ENCODE data around the gene PREB.

Gene PREB

DNA sequence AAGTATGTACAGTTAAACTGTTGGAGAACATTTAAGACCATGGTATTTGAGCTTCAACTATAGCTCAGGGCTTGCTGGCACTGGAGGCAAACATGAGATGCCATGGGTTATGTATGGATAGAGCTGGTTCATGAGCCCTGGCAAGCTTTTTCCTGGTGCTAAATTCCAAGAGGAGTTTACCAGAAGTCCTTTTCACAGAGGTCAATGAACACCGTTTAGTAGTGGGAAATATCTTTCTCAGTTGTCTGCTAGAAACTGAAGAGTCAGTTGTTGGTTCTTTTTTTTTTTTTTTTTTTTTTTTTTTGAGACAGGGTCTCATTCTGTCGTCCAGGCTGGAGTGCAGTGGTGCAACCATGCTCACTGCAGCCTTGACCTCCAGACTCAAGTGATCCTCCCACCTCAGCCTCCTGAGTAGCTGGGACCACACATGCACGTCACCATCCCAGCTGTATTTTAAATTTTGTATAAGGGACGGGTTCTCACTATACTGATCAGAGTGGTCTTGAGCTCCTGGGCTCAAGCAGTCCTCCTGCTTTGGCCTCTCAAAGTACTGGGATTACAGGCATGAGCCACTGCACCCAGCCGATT, 46.5 kb downstream of the PREB start:
- peak overlapping the region; percentile 55 for H3K9ac ChIP-seq (ENCODE audit: low read depth, low read length, poor library complexity, severe bottlenecking)
- no peak for TF ChIP-seq EZH2phosphoT487 (IDR thresholded peaks at IDR 0.05; ENCODE audit: borderline replicate concordance)
- TF ChIP-seq, protein P1, sequence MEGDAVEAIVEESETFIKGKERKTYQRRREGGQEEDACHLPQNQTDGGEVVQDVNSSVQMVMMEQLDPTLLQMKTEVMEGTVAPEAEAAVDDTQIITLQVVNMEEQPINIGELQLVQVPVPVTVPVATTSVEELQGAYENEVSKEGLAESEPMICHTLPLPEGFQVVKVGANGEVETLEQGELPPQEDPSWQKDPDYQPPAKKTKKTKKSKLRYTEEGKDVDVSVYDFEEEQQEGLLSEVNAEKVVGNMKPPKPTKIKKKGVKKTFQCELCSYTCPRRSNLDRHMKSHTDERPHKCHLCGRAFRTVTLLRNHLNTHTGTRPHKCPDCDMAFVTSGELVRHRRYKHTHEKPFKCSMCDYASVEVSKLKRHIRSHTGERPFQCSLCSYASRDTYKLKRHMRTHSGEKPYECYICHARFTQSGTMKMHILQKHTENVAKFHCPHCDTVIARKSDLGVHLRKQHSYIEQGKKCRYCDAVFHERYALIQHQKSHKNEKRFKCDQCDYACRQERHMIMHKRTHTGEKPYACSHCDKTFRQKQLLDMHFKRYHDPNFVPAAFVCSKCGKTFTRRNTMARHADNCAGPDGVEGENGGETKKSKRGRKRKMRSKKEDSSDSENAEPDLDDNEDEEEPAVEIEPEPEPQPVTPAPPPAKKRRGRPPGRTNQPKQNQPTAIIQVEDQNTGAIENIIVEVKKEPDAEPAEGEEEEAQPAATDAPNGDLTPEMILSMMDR (conservative IDR thresholded peaks at IDR 0.05; ENCODE audit: low read length) = no peak
- peaks cover 35% of the 10 kb centered on the region for H3K4me1 ChIP-seq (ENCODE audit: insufficient read depth, low read length, poor library complexity, severe bottlenecking)
- H3K4me3 ChIP-seq (ENCODE audit: low read length, poor library complexity, severe bottlenecking) = peak overlapping the region; percentile 78
- no peaks in the 10 kb centered on the region for H3K36me3 ChIP-seq (ENCODE audit: insufficient read depth, low read length)
- H2AFZ ChIP-seq (ENCODE audit: low read length) = no peak overlapping the region
- H3K4me2 ChIP-seq (ENCODE audit: low read depth, low read length, poor library complexity, severe bottlenecking) = peak overlapping the region; percentile 92
- H3F3A ChIP-seq (ENCODE audit: low read depth) = no peaks in the 10 kb centered on the region
- no peaks in the 10 kb centered on the region for H3K9me3 ChIP-seq (ENCODE audit: insufficient read depth, low read depth, low read length)
- H3K27me3 ChIP-seq (ENCODE audit: insufficient read depth, low read length, poor library complexity, severe bottlenecking) = no peaks in the 10 kb centered on the region
- H3K9me2 ChIP-seq (replicated peaks; ENCODE audit: low read depth, low read length) = no peaks in the 10 kb centered on the region
- H4K20me1 ChIP-seq (ENCODE audit: insufficient read depth, low read length, poor library complexity, severe bottlenecking) = no peaks in the 10 kb centered on the region
- H3K79me2 ChIP-seq (ENCODE audit: insufficient read depth, low read length) = peaks cover 13% of the 10 kb centered on the region; the same call in 1 of the 2 replicates

DNA sequence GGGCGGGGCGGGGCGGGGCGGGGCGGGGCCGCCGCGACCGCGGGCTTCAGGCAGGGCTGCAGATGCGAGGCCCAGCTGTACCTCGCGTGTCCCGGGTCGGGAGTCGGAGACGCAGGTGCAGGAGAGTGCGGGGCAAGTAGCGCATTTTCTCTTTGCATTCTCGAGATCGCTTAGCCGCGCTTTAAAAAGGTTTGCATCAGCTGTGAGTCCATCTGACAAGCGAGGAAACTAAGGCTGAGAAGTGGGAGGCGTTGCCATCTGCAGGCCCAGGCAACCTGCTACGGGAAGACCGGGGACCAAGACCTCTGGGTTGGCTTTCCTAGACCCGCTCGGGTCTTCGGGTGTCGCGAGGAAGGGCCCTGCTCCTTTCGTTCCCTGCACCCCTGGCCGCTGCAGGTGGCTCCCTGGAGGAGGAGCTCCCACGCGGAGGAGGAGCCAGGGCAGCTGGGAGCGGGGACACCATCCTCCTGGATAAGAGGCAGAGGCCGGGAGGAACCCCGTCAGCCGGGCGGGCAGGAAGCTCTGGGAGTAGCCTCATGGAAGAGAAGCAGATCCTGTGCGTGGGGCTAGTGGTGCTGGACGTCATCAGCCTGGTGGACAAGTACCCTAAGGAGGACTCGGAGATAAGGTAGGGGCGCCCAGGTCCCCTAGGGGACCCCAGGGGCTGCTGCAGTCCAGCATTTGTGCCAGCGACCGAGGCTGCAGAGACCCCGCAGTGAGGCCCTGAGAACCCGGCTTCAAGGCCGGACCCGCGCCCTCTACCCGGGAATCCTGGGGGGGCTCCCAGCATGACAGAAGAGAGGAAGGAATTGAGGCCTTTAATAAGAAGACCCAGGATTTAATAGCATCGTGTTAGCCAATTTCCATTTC, 47.5 kb downstream of the PREB start, which contains the start of gene KHK:
Gene KHK (plus strand): TSS at position 49 of the 870 bp plus-strand sequence. CDS start 488 bp downstream, at position 537.
- H3K4me2 ChIP-seq (ENCODE audit: low read depth, low read length, poor library complexity, severe bottlenecking) = peak within 1 kb of the TSS; percentile 92
- no peaks in the 10 kb centered on the region for H3K36me3 ChIP-seq (ENCODE audit: insufficient read depth, low read length)
- peaks cover 21% of the 10 kb centered on the region; the same call in 1 of the 2 replicates for H3K79me2 ChIP-seq (ENCODE audit: insufficient read depth, low read length)
- peaks cover 41% of the 10 kb centered on the region for H3K4me1 ChIP-seq (ENCODE audit: insufficient read depth, low read length, poor library complexity, severe bottlenecking)
- peak within 1 kb of the TSS; percentile 95 for H2AFZ ChIP-seq (ENCODE audit: low read length)
- H3K4me3 ChIP-seq (ENCODE audit: low read length, poor library complexity, severe bottlenecking) = peak within 1 kb of the TSS; percentile 78
- H3K9me3 ChIP-seq (ENCODE audit: insufficient read depth, low read depth, low read length) = no peaks in the 10 kb centered on the region
- H4K20me1 ChIP-seq (ENCODE audit: insufficient read depth, low read length, poor library complexity, severe bottlenecking) = no peaks in the 10 kb centered on the region
- H3K27me3 ChIP-seq (ENCODE audit: insufficient read depth, low read length, poor library complexity, severe bottlenecking) = no peaks in the 10 kb centered on the region
- TF ChIP-seq, protein P1 (conservative IDR thresholded peaks at IDR 0.05; ENCODE audit: low read length) = no peak
- TF ChIP-seq EZH2phosphoT487 (IDR thresholded peaks at IDR 0.05; ENCODE audit: borderline replicate concordance) = no peak
- H3K9ac ChIP-seq (ENCODE audit: low read depth, low read length, poor library complexity, severe bottlenecking) = peak within 1 kb of the TSS; percentile 79
- H3K9me2 ChIP-seq (replicated peaks; ENCODE audit: low read depth, low read length) = no peaks in the 10 kb centered on the region
- H3F3A ChIP-seq (ENCODE audit: low read depth) = peaks cover under 1% of the 10 kb centered on the region; the same call in 1 of the 2 replicates

GRCh38 chr2:27086090-27086723, 48.2 kb downstream of the PREB start:
- Histone ChIP-seq H3K9ac (ENCODE audit: low read depth, low read length, poor library complexity, severe bottlenecking) (peak overlapping the region; percentile 79), H3K27me3 (ENCODE audit: insufficient read depth, low read length, poor library complexity, severe bottlenecking) (no peaks in the 10 kb centered on the region), H3K4me3 (ENCODE audit: low read length, poor library complexity, severe bottlenecking) (peak overlapping the region; percentile 78), H4K20me1 (ENCODE audit: insufficient read depth, low read length, poor library complexity, severe bottlenecking) (no peaks in the 10 kb centered on the region), H3K4me1 (ENCODE audit: insufficient read depth, low read length, poor library complexity, severe bottlenecking) (peaks cover 47% of the 10 kb centered on the region), H3K9me2 (replicated peaks; ENCODE audit: low read depth, low read length) (no peaks in the 10 kb centered on the region), H3F3A (ENCODE audit: low read depth) (peaks cover 7% of the 10 kb centered on the region; the same call in 1 of the 2 replicates), H2AFZ (ENCODE audit: low read length) (peak overlapping the region; percentile 76), H3K36me3 (ENCODE audit: insufficient read depth, low read length) (no peaks in the 10 kb centered on the region), H3K4me2 (ENCODE audit: low read depth, low read length, poor library complexity, severe bottlenecking) (peak overlapping the region; percentile 92), H3K9me3 (ENCODE audit: insufficient read depth, low read depth, low read length) (no peaks in the 10 kb centered on the region), H3K79me2 (ENCODE audit: insufficient read depth, low read length) (peaks cover 21% of the 10 kb centered on the region; the same call in 1 of the 2 replicates)
- TF ChIP-seq, protein P1 (conservative IDR thresholded peaks at IDR 0.05; ENCODE audit: low read length) = peak; percentile 59
- no peak for TF ChIP-seq EZH2phosphoT487 (IDR thresholded peaks at IDR 0.05; ENCODE audit: borderline replicate concordance)
